GM12872 (cell line): ENCODE data around the gene MARCHF3.

Experiments used
- CTCF ChIP-seq: IDR thresholded peaks from 3 replicates; pipeline ENCODE4 v1.5.1; 2011; ENCODE audit warnings: low read depth, mild to moderate bottlenecking, low read length, moderate library complexity; ENCODE audit not compliant: insufficient read depth

Gene MARCHF3

GRCh38 chr5:126965487-126965886 lies 64.9 kb downstream of the MARCHF3 start:
- TF ChIP-seq CTCF, result no peak

GRCh38 chr5:126965061-126965475 lies 65.3 kb downstream of the MARCHF3 start:
- TF ChIP-seq CTCF, result no peak

GRCh38 chr5:126963822-126964375 lies 66.5 kb downstream of the MARCHF3 start:
- no peak for TF ChIP-seq CTCF

GRCh38 chr5:126961702-126962101 lies 68.7 kb downstream of the MARCHF3 start:
- no peak for TF ChIP-seq CTCF

GRCh38 chr5:126961128-126961527 lies 69.2 kb downstream of the MARCHF3 start:
- TF ChIP-seq CTCF, result no peak

GRCh38 chr5:126959188-126959587 lies 71.2 kb downstream of the MARCHF3 start:
- TF ChIP-seq CTCF, result no peak

GRCh38 chr5:126956991-126957390 lies 73.4 kb downstream of the MARCHF3 start:
- TF ChIP-seq CTCF, result no peak
